ENCODE measurements around the gene PPP2R2C.

GRCh38 chr4:6367371-6367851, 105.0 kb downstream of the PPP2R2C start:
- TF ChIP-seq CTCF (conservative IDR thresholded peaks at IDR 0.05; ENCODE audit: low read depth, low read length) (no peak), EZH2phosphoT487 (IDR thresholded peaks at IDR 0.05; ENCODE audit: borderline replicate concordance, low read length) (no peak)

All from PC-3 (cell line).